H7 (cell line): ENCODE measurements around the gene KLF6. TPM values are rescaled to one million over a fixed set of nuclear protein-coding genes. Genes with fewer than 3 reads are reported as not detected.

ENCODE experiments used
- DNase-seq: peaks from one replicate; pipeline ENCODE4 v3.0.0; 2012
- H3K27me3 ChIP-seq: 2 replicates; pipeline ENCODE4 v1.6.0; 2011; ENCODE audit warnings: mild to moderate bottlenecking, low read length; ENCODE audit not compliant: control insufficient read depth, insufficient read depth
- H3K36me3 ChIP-seq: replicated peaks from 2 replicates; pipeline ENCODE4 v1.5.1; 2011; ENCODE audit warnings: low read length; ENCODE audit not compliant: control insufficient read depth, insufficient read depth
- H3K4me3 ChIP-seq: 2 replicates; pipeline ENCODE4 v1.5.1; 2011; ENCODE audit warnings: low read depth, mild to moderate bottlenecking, control low read depth, low read length, moderate library complexity; ENCODE audit not compliant: insufficient read depth
- total RNA-seq: library from RNA; depleted of rRNA; stranded (reverse); fragments of >200 nt; shearing (Covaris generic); gene quantifications from 2 replicates; pipeline ENCODE4 v1.2.3, GENCODE V29; 2014

Gene KLF6
- total RNA-seq, 1 experiment from 2014 or later = 7.6 TPM

- DNase-seq = no peak
- H3K27me3 ChIP-seq = no peaks in the 10 kb centered on the region
- no peak overlapping the region for H3K4me3 ChIP-seq
- H3K36me3 ChIP-seq = no peaks in the 10 kb centered on the region
Measured at GRCh38 chr10:3820255-3820654, 35.2 kb upstream of the KLF6 start.

- DNase-seq = no peak
- no peak overlapping the region for H3K4me3 ChIP-seq
- no peaks in the 10 kb centered on the region for H3K36me3 ChIP-seq
- H3K27me3 ChIP-seq = no peaks in the 10 kb centered on the region
Measured at GRCh38 chr10:3816995-3817394, 32.0 kb upstream of the KLF6 start.

- DNase-seq = no peak
- H3K36me3 ChIP-seq = no peaks in the 10 kb centered on the region
- H3K27me3 ChIP-seq = no peaks in the 10 kb centered on the region
- H3K4me3 ChIP-seq = no peak overlapping the region
Measured at GRCh38 chr10:3814838-3815220, 29.8 kb upstream of the KLF6 start.

GRCh38 chr10:3813986-3814837 lies 29.2 kb upstream of the KLF6 start:
- H3K36me3 ChIP-seq = no peaks in the 10 kb centered on the region
- DNase-seq = no peak
- no peaks in the 10 kb centered on the region for H3K27me3 ChIP-seq
- no peak overlapping the region for H3K4me3 ChIP-seq

- H3K4me3 ChIP-seq = no peak overlapping the region
- no peaks in the 10 kb centered on the region for H3K36me3 ChIP-seq
- DNase-seq = no peak
- H3K27me3 ChIP-seq = no peaks in the 10 kb centered on the region
Measured at GRCh38 chr10:3813267-3813666, 28.3 kb upstream of the KLF6 start.

- no peak overlapping the region for H3K4me3 ChIP-seq
- no peaks in the 10 kb centered on the region for H3K27me3 ChIP-seq
- DNase-seq = no peak
- H3K36me3 ChIP-seq = no peaks in the 10 kb centered on the region
Measured at GRCh38 chr10:3812141-3812540, 27.1 kb upstream of the KLF6 start.

- no peak overlapping the region for H3K4me3 ChIP-seq
- DNase-seq = no peak
- no peaks in the 10 kb centered on the region for H3K27me3 ChIP-seq
- no peaks in the 10 kb centered on the region for H3K36me3 ChIP-seq
Measured at GRCh38 chr10:3811291-3811870, 26.4 kb upstream of the KLF6 start.

GRCh38 chr10:3808689-3809199 lies 23.7 kb upstream of the KLF6 start:
- no peaks in the 10 kb centered on the region for H3K36me3 ChIP-seq
- H3K27me3 ChIP-seq = no peaks in the 10 kb centered on the region
- DNase-seq = no peak
- H3K4me3 ChIP-seq = no peak overlapping the region

GRCh38 chr10:3807928-3808496 lies 23.0 kb upstream of the KLF6 start:
- no peak for DNase-seq
- no peak overlapping the region for H3K4me3 ChIP-seq
- no peaks in the 10 kb centered on the region for H3K27me3 ChIP-seq
- no peaks in the 10 kb centered on the region for H3K36me3 ChIP-seq

GRCh38 chr10:3807211-3807927 lies 22.4 kb upstream of the KLF6 start:
- Histone ChIP-seq H3K27me3 (no peaks in the 10 kb centered on the region), H3K4me3 (no peak overlapping the region), H3K36me3 (no peaks in the 10 kb centered on the region)
- DNase-seq = no peak

GRCh38 chr10:3806603-3807002 lies 21.6 kb upstream of the KLF6 start:
- Histone ChIP-seq H3K36me3 (no peaks in the 10 kb centered on the region), H3K4me3 (no peak overlapping the region), H3K27me3 (no peaks in the 10 kb centered on the region)
- no peak for DNase-seq

- Histone ChIP-seq H3K27me3 (no peaks in the 10 kb centered on the region), H3K36me3 (no peaks in the 10 kb centered on the region), H3K4me3 (no peak overlapping the region)
- no peak for DNase-seq
Measured at GRCh38 chr10:3805791-3806461, 20.9 kb upstream of the KLF6 start.

GRCh38 chr10:3805201-3805790 lies 20.3 kb upstream of the KLF6 start:
- no peak overlapping the region for H3K4me3 ChIP-seq
- H3K27me3 ChIP-seq = no peaks in the 10 kb centered on the region
- no peak for DNase-seq
- no peaks in the 10 kb centered on the region for H3K36me3 ChIP-seq
